PC-3 (cell line): ENCODE results near the gene APC. TPM values are rescaled to one million over a fixed set of nuclear protein-coding genes. Genes with fewer than 3 reads are reported as not detected.

Experiments
- ATAC-seq: fragments of 200-7000 bp; cut with Tn5 transposase; 2 replicates; pipeline ENCODE4 v1.9.1; 2020; ENCODE audit warnings: mild to moderate bottlenecking, moderate library complexity
- BruUV-seq: library from RNA; stranded (reverse); fragments of 400-500 nt; replicated peaks from 2 replicates; lab custom pipeline; 2021; lab: Mats Ljungman, UMichigan
- CTCF ChIA-PET: fragments of 300-600 bp; sonication (Branson Sonifier 250); formaldehyde crosslinking; loops from one replicate; lab custom pipeline; 2022; ENCODE audit warnings: antibody characterized with exemption; lab: Charles Lee
- POLR2A ChIA-PET: fragments of 300-600 bp; sonication (Branson Sonifier 250); formaldehyde crosslinking; loops from one replicate; lab custom pipeline; 2022; ENCODE audit warnings: antibody characterized with exemption; ENCODE audit not compliant: unreplicated experiment; lab: Charles Lee
- DNase-seq: peaks from one replicate; pipeline ENCODE4 v3.0.0-alpha.2; 2015
- H2AFZ ChIP-seq: fragments of 300-600 bp; sonication (generic); 2 replicates; pipeline ENCODE4 v1.6.0; 2016; ENCODE audit warnings: antibody characterized with exemption, low read length
- H3F3A ChIP-seq: fragments of 300-600 bp; sonication (generic); one replicate; pipeline ENCODE4 v1.6.0; 2017; ENCODE audit warnings: antibody characterized with exemption, low read length, control low read depth, mild to moderate bottlenecking; ENCODE audit not compliant: unreplicated experiment
- H3K27ac ChIP-seq: fragments of 300-600 bp; sonication (generic); 2 replicates; pipeline ENCODE4 v1.5.1; 2016; ENCODE audit warnings: mild to moderate bottlenecking, low read length
- H3K27me3 ChIP-seq: fragments of 300-600 bp; sonication (generic); 2 replicates; pipeline ENCODE4 v1.6.1; 2016; ENCODE audit warnings: low read length, mixed read lengths
- H3K36me3 ChIP-seq: fragments of 300-600 bp; sonication (generic); 2 replicates; pipeline ENCODE4 v1.6.1; 2016; ENCODE audit warnings: low read depth, mixed run types, low read length, mixed read lengths
- H3K4me1 ChIP-seq: fragments of 300-600 bp; sonication (generic); 2 replicates; pipeline ENCODE4 v1.5.1; 2016; ENCODE audit warnings: low read length; ENCODE audit not compliant: insufficient read depth
- H3K4me2 ChIP-seq: fragments of 300-600 bp; sonication (generic); 2 replicates; pipeline ENCODE4 v1.6.0; 2016; ENCODE audit warnings: low read length
- H3K4me3 ChIP-seq: fragments of 300-600 bp; sonication (generic); 2 replicates; pipeline ENCODE4 v1.5.1; 2016; ENCODE audit warnings: mild to moderate bottlenecking, low read length, mixed read lengths
- H3K79me2 ChIP-seq: fragments of 300-600 bp; sonication (generic); 2 replicates; pipeline ENCODE4 v1.6.1; 2017; ENCODE audit warnings: low read length, mixed read lengths
- H3K9ac ChIP-seq: fragments of 300-600 bp; sonication (generic); 2 replicates; pipeline ENCODE4 v1.6.0; 2016; ENCODE audit warnings: mild to moderate bottlenecking, low read length
- H3K9me2 ChIP-seq: fragments of 300-600 bp; sonication (generic); replicated peaks from 2 replicates; pipeline ENCODE4 v1.6.1; 2016; ENCODE audit warnings: mixed run types, low read length, mixed read lengths
- H3K9me3 ChIP-seq: fragments of 300-600 bp; sonication (generic); 2 replicates; pipeline ENCODE4 v1.6.1; 2016; ENCODE audit warnings: low read length, mixed read lengths
- H4K20me1 ChIP-seq: fragments of 300-600 bp; sonication (generic); 2 replicates; pipeline ENCODE4 v1.6.1; 2016; ENCODE audit warnings: low read length, mixed read lengths
- CTCF ChIP-seq: fragments of 300-600 bp; sonication (generic); conservative IDR thresholded peaks from 2 replicates; pipeline ENCODE4 v1.5.1; 2017; ENCODE audit warnings: antibody characterized with exemption, low read depth, mild to moderate bottlenecking, low read length
- EZH2 ChIP-seq: fragments of 300-600 bp; sonication (generic); IDR thresholded peaks from one replicate; pipeline ENCODE4 v1.6.1; 2017; ENCODE audit warnings: antibody characterized with exemption, mild to moderate bottlenecking, low read length; ENCODE audit not compliant: unreplicated experiment
- EZH2phosphoT487 ChIP-seq: fragments of 300-600 bp; sonication (generic); IDR thresholded peaks from 2 replicates; pipeline ENCODE4 v1.6.1; 2018; ENCODE audit warnings: mild to moderate bottlenecking, antibody characterized with exemption, low read length, borderline replicate concordance
- intact Hi-C: fragments of 100-400 bp; cut with micrococcal nuclease; formaldehyde crosslinking; loops from 2 replicates; pipeline ENCODE4 v1.9.0; 2023
- total RNA-seq: library from RNA; depleted of rRNA; stranded (reverse); fragments of >200 nt; gene quantifications from 2 replicates; pipeline ENCODE4 v1.2.3, GENCODE V29; 2014

APC gene
- total RNA-seq, 1 experiment from 2014 or later = 31.7 TPM

- ChIA-PET POLR2A (no interaction called here), CTCF (no interaction called here)
- peaks cover 48% of the 10 kb centered on the region for H3K79me2 ChIP-seq
- peaks cover 16% of the 10 kb centered on the region for H3K4me1 ChIP-seq
- H4K20me1 ChIP-seq = peaks cover 10% of the 10 kb centered on the region; the same call in 1 of the 2 replicates
- no TSS peak for BruUV-seq
- no peaks in the 10 kb centered on the region for H3F3A ChIP-seq
- peak within 1 kb of the TSS; percentile 41 for H3K27ac ChIP-seq
- H3K9me2 ChIP-seq = no peaks in the 10 kb centered on the region
- peak within 1 kb of the TSS; percentile 98 for H3K4me3 ChIP-seq
- intact Hi-C loops = loop anchor here (5.0 kb wide), 2 partner anchors 61 to 116 kb away; partner anchors contain the start of genes DCP2 and REEP5
- peak within 1 kb of the TSS; percentile 97 for H3K9ac ChIP-seq
- ATAC-seq = peak; percentile 91
- TF ChIP-seq EZH2 (no peak), CTCF (no peak), EZH2phosphoT487 (no peak)
- no peaks in the 10 kb centered on the region for H3K9me3 ChIP-seq
- no peaks in the 10 kb centered on the region for H3K27me3 ChIP-seq
- H2AFZ ChIP-seq = peak within 1 kb of the TSS; percentile 98
- peaks cover 25% of the 10 kb centered on the region for H3K36me3 ChIP-seq
- peak within 1 kb of the TSS; percentile 84 for H3K4me2 ChIP-seq
- DNase-seq = peak; percentile 94
These were observed 123.4 kb downstream of the APC start, which contains the start of gene SRP19 for GRCh38 chr5:112860929-112861637. Gene SRP19, plus strand, starts transcription at chr5:112861287. Its CDS starts 90 bp downstream, at chr5:112861377.

- intact Hi-C loops = loop anchor here (5.0 kb wide), 2 partner anchors 61 to 116 kb away; partner anchors contain the start of genes DCP2 and REEP5
These were observed 123.9 kb downstream of the APC start for GRCh38 chr5:112861638-112861985.

GRCh38 chr5:112862085-112862484 is 124.4 kb downstream of the APC start:
- POLR2A ChIA-PET = no interaction called here
- DNase-seq = no peak
- intact Hi-C loops = loop anchor here (5.0 kb wide), 2 partner anchors 60 to 115 kb away; partner anchors contain the start of genes DCP2 and REEP5

More at GRCh38 chr5:112861638-112861985, 123.9 kb downstream of the APC start:
- TF ChIP-seq EZH2phosphoT487 (no peak), EZH2 (no peak)
- DNase-seq (no peak), ATAC-seq (no peak)
- Histone ChIP-seq H3K79me2 (peaks cover 48% of the 10 kb centered on the region), H3K27ac (peak overlapping the region; percentile 41), H3K9me3 (no peaks in the 10 kb centered on the region), H3K4me3 (peak overlapping the region; percentile 98), H2AFZ (peak overlapping the region; percentile 98), H4K20me1 (peaks cover 10% of the 10 kb centered on the region; the same call in 1 of the 2 replicates), H3K36me3 (peaks cover 28% of the 10 kb centered on the region), H3K4me1 (peaks cover 16% of the 10 kb centered on the region), H3K4me2 (peak overlapping the region; percentile 84), H3K9me2 (no peaks in the 10 kb centered on the region), H3K27me3 (no peaks in the 10 kb centered on the region), H3F3A (no peaks in the 10 kb centered on the region), H3K9ac (peak overlapping the region; percentile 97)
- CTCF ChIA-PET = no interaction called here
- POLR2A ChIA-PET = no interaction called here
- BruUV-seq = TSS peak; percentile 65

More at GRCh38 chr5:112862085-112862484, 124.4 kb downstream of the APC start:
- Histone ChIP-seq H3K4me1 (peaks cover 16% of the 10 kb centered on the region), H3K4me2 (peak overlapping the region; percentile 84), H3K9ac (peak overlapping the region; percentile 97), H3K4me3 (peak overlapping the region; percentile 98), H3K27ac (no peak overlapping the region), H3K9me3 (no peaks in the 10 kb centered on the region), H3K36me3 (peaks cover 32% of the 10 kb centered on the region), H3F3A (no peaks in the 10 kb centered on the region), H3K27me3 (no peaks in the 10 kb centered on the region), H3K79me2 (peaks cover 48% of the 10 kb centered on the region), H2AFZ (no peak overlapping the region), H4K20me1 (peaks cover 10% of the 10 kb centered on the region; the same call in 1 of the 2 replicates), H3K9me2 (no peaks in the 10 kb centered on the region)
- BruUV-seq = no TSS peak
- TF ChIP-seq EZH2phosphoT487 (no peak), EZH2 (no peak), CTCF (no peak)
- no peak for ATAC-seq
- CTCF ChIA-PET = no interaction called here
